GM12874 (cell line): Measurements from ENCODE around the gene MDP1.

Source experiments
- CTCF ChIP-seq: IDR thresholded peaks from 2 replicates; pipeline ENCODE4 v1.5.1; 2011; ENCODE audit warnings: low read depth, mild to moderate bottlenecking, control low read depth, low read length, moderate library complexity; ENCODE audit not compliant: insufficient read depth

Gene MDP1

GRCh38 chr14:24206260-24207103 lies 9.4 kb downstream of the MDP1 start:
- no peak for TF ChIP-seq CTCF

GRCh38 chr14:24204163-24205146 lies 11.4 kb downstream of the MDP1 start:
- no peak for TF ChIP-seq CTCF

- no peak for TF ChIP-seq CTCF
These were observed 16.9 kb downstream of the MDP1 start for GRCh38 chr14:24198814-24199524.

- no peak for TF ChIP-seq CTCF
These were observed 18.8 kb downstream of the MDP1 start for GRCh38 chr14:24197056-24197450.

GRCh38 chr14:24196071-24197055 lies 19.5 kb downstream of the MDP1 start:
- no peak for TF ChIP-seq CTCF

- TF ChIP-seq CTCF: no peak
These were observed 20.4 kb downstream of the MDP1 start, which contains the start of gene TM9SF1 for GRCh38 chr14:24195186-24196070. Gene TM9SF1, minus strand, starts transcription at chr14:24195441. Its CDS starts 422 bp downstream, at chr14:24195019.
